OCI-LY7 (cell line): ENCODE measurements around the gene KMT5B. TPM values are rescaled to one million over a fixed set of nuclear protein-coding genes. Genes with fewer than 3 reads are reported as not detected.

Experiments used
- BruUV-seq: library from RNA; stranded (reverse); fragments of 400-500 nt; replicated peaks from 2 replicates; lab custom pipeline; 2021; lab: Mats Ljungman, UMichigan
- CTCF ChIA-PET: fragments of 300-600 bp; sonication (Branson Sonifier 250); formaldehyde crosslinking; loops from one replicate; lab custom pipeline; 2022; ENCODE audit warnings: antibody characterized with exemption; ENCODE audit not compliant: unreplicated experiment; lab: Charles Lee
- POLR2A ChIA-PET: fragments of 300-600 bp; sonication (Branson Sonifier 250); formaldehyde crosslinking; loops from one replicate; lab custom pipeline; 2022; ENCODE audit warnings: antibody characterized with exemption; lab: Charles Lee
- DNase-seq: peaks from one replicate; pipeline ENCODE4 v3.0.0-alpha.2; 2015; ENCODE audit warnings: low spot score
- H2AFZ ChIP-seq: fragments of 200-600 bp; sonication (generic), shearing (Covaris generic); 2 replicates; pipeline ENCODE4 v1.6.1; 2014; ENCODE audit warnings: mild to moderate bottlenecking, antibody characterized with exemption, low read length, moderate library complexity
- H3K27ac ChIP-seq: fragments of 200-600 bp; sonication (generic); 2 replicates; pipeline ENCODE4 v1.5.1; 2014; ENCODE audit warnings: mixed run types, low read depth, mild to moderate bottlenecking, moderate library complexity, low read length, inconsistent platforms; ENCODE audit not compliant: poor library complexity, severe bottlenecking
- H3K36me3 ChIP-seq: fragments of 200-600 bp; sonication (generic); 2 replicates; pipeline ENCODE4 v1.6.1; 2014; ENCODE audit warnings: mild to moderate bottlenecking, antibody characterized with exemption, low read length, moderate library complexity, mixed read lengths; ENCODE audit not compliant: insufficient read depth
- H3K4me1 ChIP-seq: fragments of 200-600 bp; sonication (generic); 2 replicates; pipeline ENCODE4 v1.5.1; 2014; ENCODE audit warnings: mild to moderate bottlenecking, low read length; ENCODE audit not compliant: insufficient read depth, poor library complexity, severe bottlenecking
- H3K4me2 ChIP-seq: fragments of 200-600 bp; sonication (generic); 2 replicates; pipeline ENCODE4 v1.6.1; 2014; ENCODE audit warnings: mild to moderate bottlenecking, low read length
- H3K4me3 ChIP-seq: fragments of 200-600 bp; sonication (generic); 2 replicates; pipeline ENCODE4 v1.5.1; 2014; ENCODE audit warnings: mild to moderate bottlenecking, low read depth, low read length; ENCODE audit not compliant: poor library complexity, severe bottlenecking
- H3K79me2 ChIP-seq: fragments of 200-600 bp; sonication (generic); 2 replicates; pipeline ENCODE4 v1.6.1; 2016; ENCODE audit warnings: low read depth, mild to moderate bottlenecking, low read length, moderate library complexity, mixed read lengths; ENCODE audit not compliant: insufficient read depth
- H3K9me2 ChIP-seq: fragments of 200-600 bp; sonication (generic); 2 replicates; pipeline ENCODE4 v1.6.1; 2016; ENCODE audit warnings: mild to moderate bottlenecking, low read length, mixed read lengths; ENCODE audit not compliant: insufficient read depth
- H3K9me3 ChIP-seq: fragments of 200-600 bp; sonication (generic); 2 replicates; pipeline ENCODE4 v1.6.1; 2014; ENCODE audit warnings: mild to moderate bottlenecking, mixed run types, low read length, mixed read lengths
- H4K20me1 ChIP-seq: fragments of 200-600 bp; sonication (generic); 2 replicates; pipeline ENCODE4 v1.6.1; 2014; ENCODE audit warnings: mild to moderate bottlenecking, antibody characterized with exemption, low read length, moderate library complexity, mixed read lengths; ENCODE audit not compliant: insufficient read depth
- CTCF ChIP-seq: fragments of 200-600 bp; sonication (generic); conservative IDR thresholded peaks from 2 replicates; pipeline ENCODE4 v1.5.1; 2014; ENCODE audit warnings: mild to moderate bottlenecking, antibody characterized with exemption, low read length, moderate library complexity, mixed read lengths
- EZH2phosphoT487 ChIP-seq: fragments of 200-600 bp; sonication (generic); IDR thresholded peaks from 2 replicates; pipeline ENCODE4 v1.6.1; 2018; ENCODE audit warnings: low read depth, borderline replicate concordance, mild to moderate bottlenecking, mixed run types, antibody characterized with exemption, low read length, moderate library complexity, mixed read lengths
- intact Hi-C: fragments of 100-400 bp; cut with micrococcal nuclease; formaldehyde crosslinking; loops from one replicate; pipeline ENCODE4 v1.10.0; 2022; ENCODE audit not compliant: unreplicated experiment
- total RNA-seq, 2 experiments: library from RNA; depleted of rRNA in 1 of 2; stranded (reverse); fragments of >200 nt in 1 of 2; shearing (Covaris generic) in 1 of 2; gene quantifications; 2 replicates each; pipeline ENCODE4 v1.2.3, GENCODE V29; 2014 to 2022

Gene KMT5B
- total RNA-seq, 2 experiments from 2014 or later = 14.3 to 28.8 TPM

- Histone ChIP-seq H2AFZ (no peak overlapping the region), H3K36me3 (no peaks in the 10 kb centered on the region), H3K27ac (no peak overlapping the region), H3K9me2 (no peaks in the 10 kb centered on the region), H4K20me1 (no peaks in the 10 kb centered on the region), H3K4me2 (no peak overlapping the region), H3K4me1 (no peaks in the 10 kb centered on the region), H3K9me3 (no peaks in the 10 kb centered on the region), H3K4me3 (no peak overlapping the region), H3K79me2 (no peaks in the 10 kb centered on the region)
- no peak for DNase-seq
- BruUV-seq = no TSS peak
- intact Hi-C loops = no loop called here
- TF ChIP-seq CTCF = no peak
- TF ChIP-seq EZH2phosphoT487 = no peak
- ChIA-PET CTCF (no interaction called here), POLR2A (no interaction called here)
These were observed 64.2 kb downstream of the KMT5B start for GRCh38 chr11:68148879-68149278.

GRCh38 chr11:68148071-68148805, 64.9 kb downstream of the KMT5B start:
- no peaks in the 10 kb centered on the region for H3K9me3 ChIP-seq
- H3K4me3 ChIP-seq = no peak overlapping the region
- no peak for TF ChIP-seq EZH2phosphoT487
- no peak for TF ChIP-seq CTCF
- H3K4me1 ChIP-seq = no peaks in the 10 kb centered on the region
- DNase-seq = no peak
- H2AFZ ChIP-seq = no peak overlapping the region
- no peaks in the 10 kb centered on the region for H3K36me3 ChIP-seq
- H3K79me2 ChIP-seq = no peaks in the 10 kb centered on the region
- H3K9me2 ChIP-seq = no peaks in the 10 kb centered on the region
- CTCF ChIA-PET = no interaction called here
- H4K20me1 ChIP-seq = no peaks in the 10 kb centered on the region
- no peak overlapping the region for H3K27ac ChIP-seq
- POLR2A ChIA-PET = no interaction called here
- BruUV-seq = no TSS peak
- intact Hi-C loops = no loop called here
- H3K4me2 ChIP-seq = no peak overlapping the region

DNA sequence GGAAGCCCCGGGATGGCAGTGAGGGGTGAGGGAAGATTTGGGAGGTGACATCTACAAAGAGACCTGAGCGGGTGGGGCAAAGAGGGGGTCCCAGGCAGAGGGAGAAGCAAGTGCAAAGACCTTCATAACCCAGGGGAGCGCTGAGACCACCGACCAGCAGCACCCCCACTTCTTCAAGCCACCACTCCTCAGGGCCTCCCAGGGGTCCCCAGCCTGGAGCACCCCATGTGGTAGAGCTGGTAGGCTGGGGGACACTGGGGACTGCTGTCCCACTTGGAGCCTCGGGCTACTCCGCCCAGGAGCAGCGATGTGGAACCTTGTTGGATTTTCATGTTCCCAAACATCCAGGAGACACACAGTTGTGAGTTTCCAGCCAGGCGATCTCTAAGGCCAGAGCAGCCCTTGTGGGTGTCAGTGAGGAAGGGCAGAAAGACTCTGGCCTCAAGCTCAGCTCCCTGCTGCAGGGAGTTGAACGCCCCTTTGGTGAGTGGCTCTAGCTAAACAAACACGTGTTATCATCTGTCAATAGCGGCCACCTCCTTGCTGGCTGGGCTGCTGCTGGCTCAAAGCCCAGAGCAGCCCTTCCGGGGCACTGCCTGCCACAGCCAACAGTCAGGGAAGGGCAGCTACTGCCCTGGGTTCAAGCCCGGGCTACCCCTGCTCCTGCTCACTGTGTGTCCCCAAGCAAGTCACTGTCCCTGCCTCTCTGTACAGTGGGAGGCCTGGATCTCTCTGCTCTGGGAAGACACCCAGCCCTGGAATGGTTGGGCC, 66.2 kb downstream of the KMT5B start:
- H2AFZ ChIP-seq = no peak overlapping the region
- no TSS peak for BruUV-seq
- intact Hi-C loops = no loop called here

More for the DNA sequence above, 66.2 kb downstream of the KMT5B start:
- Histone ChIP-seq H3K4me1 (peaks cover 3% of the 10 kb centered on the region), H3K9me3 (no peaks in the 10 kb centered on the region), H3K27ac (no peak overlapping the region), H3K4me3 (no peak overlapping the region), H4K20me1 (no peaks in the 10 kb centered on the region), H3K9me2 (no peaks in the 10 kb centered on the region), H3K79me2 (no peaks in the 10 kb centered on the region), H3K36me3 (no peaks in the 10 kb centered on the region), H3K4me2 (no peak overlapping the region)
- TF ChIP-seq CTCF (no peak), EZH2phosphoT487 (no peak)
- CTCF ChIA-PET = no interaction called here
- POLR2A ChIA-PET = no interaction called here
- no peak for DNase-seq
